Measurements from ENCODE around the gene TEX36. TPM values are rescaled to one million over a fixed set of nuclear protein-coding genes. Genes with fewer than 3 reads are reported as not detected.

Gene TEX36
- polyA plus RNA-seq, 1 donor from 2014 or later = not detected

GRCh38 chr10:125639846-125640245, 43.1 kb downstream of the TEX36 start:
- no peak overlapping the region for H3K4me2 ChIP-seq (ENCODE audit: low read length)
- H3K27ac ChIP-seq (ENCODE audit: low read length) = no peak overlapping the region
- no peaks in the 10 kb centered on the region for H3K27me3 ChIP-seq (ENCODE audit: insufficient read depth, low read depth, low read length)
- H3F3A ChIP-seq (ENCODE audit: insufficient read depth, low read length, poor library complexity, severe bottlenecking) = no peaks in the 10 kb centered on the region
- no peaks in the 10 kb centered on the region for H3K79me2 ChIP-seq (replicated peaks; ENCODE audit: insufficient read depth, low read length)
- H3K4me3 ChIP-seq (ENCODE audit: low read length) = no peak overlapping the region
- H3K36me3 ChIP-seq (ENCODE audit: insufficient read depth, low read length) = no peaks in the 10 kb centered on the region
- H3K9ac ChIP-seq (ENCODE audit: low read length) = no peak overlapping the region
- no peaks in the 10 kb centered on the region for H3K9me3 ChIP-seq (ENCODE audit: low read length)
- H2AFZ ChIP-seq (ENCODE audit: low read depth, low read length) = no peak overlapping the region
- H3K9me2 ChIP-seq (ENCODE audit: insufficient read depth, low read length) = no peaks in the 10 kb centered on the region
- TF ChIP-seq POLR2AphosphoS5 (IDR thresholded peaks at IDR 0.05) = no peak
- TF ChIP-seq CTCF (IDR thresholded peaks at IDR 0.05; ENCODE audit: poor library complexity, severe bottlenecking) = no peak
- TF ChIP-seq SMC3 (conservative IDR thresholded peaks at IDR 0.05; ENCODE audit: poor library complexity) = no peak
- no peak for TF ChIP-seq TAF1 (IDR thresholded peaks at IDR 0.05; ENCODE audit: low read depth)
- no peak for TF ChIP-seq REST (IDR thresholded peaks at IDR 0.05; ENCODE audit: borderline replicate concordance)
- no peak for TF ChIP-seq MXI1 (conservative IDR thresholded peaks at IDR 0.05; ENCODE audit: poor library complexity, severe bottlenecking)
- TF ChIP-seq EZH2 (IDR thresholded peaks at IDR 0.05; ENCODE audit: borderline replicate concordance, insufficient read depth, low read length, poor library complexity, severe bottlenecking) = no peak
- no peak for TF ChIP-seq RAD21 (conservative IDR thresholded peaks at IDR 0.05)
- TF ChIP-seq EP300 (conservative IDR thresholded peaks at IDR 0.05; ENCODE audit: poor library complexity, severe bottlenecking) = no peak
- H4K20me1 ChIP-seq (ENCODE audit: insufficient read depth) = no peaks in the 10 kb centered on the region

- no peak overlapping the region for H3K9ac ChIP-seq (ENCODE audit: low read length)
Measured at GRCh38 chr10:125638555-125638954, 44.4 kb downstream of the TEX36 start.

GRCh38 chr10:125637496-125637895, 45.5 kb downstream of the TEX36 start:
- no peak overlapping the region for H3K27ac ChIP-seq (ENCODE audit: low read length)
- H3K79me2 ChIP-seq (replicated peaks; ENCODE audit: insufficient read depth, low read length) = no peaks in the 10 kb centered on the region
- no peak overlapping the region for H3K4me2 ChIP-seq (ENCODE audit: low read length)
- no peaks in the 10 kb centered on the region for H3K27me3 ChIP-seq (ENCODE audit: insufficient read depth, low read depth, low read length)
- no peak overlapping the region for H3K4me3 ChIP-seq (ENCODE audit: low read length)
- H3K9me2 ChIP-seq (ENCODE audit: insufficient read depth, low read length) = no peaks in the 10 kb centered on the region
- H2AFZ ChIP-seq (ENCODE audit: low read depth, low read length) = no peak overlapping the region
- no peaks in the 10 kb centered on the region for H4K20me1 ChIP-seq (ENCODE audit: insufficient read depth)
- no peak overlapping the region for H3K9ac ChIP-seq (ENCODE audit: low read length)
- TF ChIP-seq RAD21 (conservative IDR thresholded peaks at IDR 0.05) = no peak
- TF ChIP-seq SMC3 (conservative IDR thresholded peaks at IDR 0.05; ENCODE audit: poor library complexity) = no peak
- no peak for TF ChIP-seq CTCF (IDR thresholded peaks at IDR 0.05; ENCODE audit: poor library complexity, severe bottlenecking)
- TF ChIP-seq EZH2 (IDR thresholded peaks at IDR 0.05; ENCODE audit: borderline replicate concordance, insufficient read depth, low read length, poor library complexity, severe bottlenecking) = no peak
- no peak for TF ChIP-seq POLR2AphosphoS5 (IDR thresholded peaks at IDR 0.05)
- TF ChIP-seq MXI1 (conservative IDR thresholded peaks at IDR 0.05; ENCODE audit: poor library complexity, severe bottlenecking) = no peak
- no peak for TF ChIP-seq REST (IDR thresholded peaks at IDR 0.05; ENCODE audit: borderline replicate concordance)
- no peak for TF ChIP-seq TAF1 (IDR thresholded peaks at IDR 0.05; ENCODE audit: low read depth)
- TF ChIP-seq EP300 (conservative IDR thresholded peaks at IDR 0.05; ENCODE audit: poor library complexity, severe bottlenecking) = no peak
- no peaks in the 10 kb centered on the region for H3K36me3 ChIP-seq (ENCODE audit: insufficient read depth, low read length)
- no peaks in the 10 kb centered on the region for H3F3A ChIP-seq (ENCODE audit: insufficient read depth, low read length, poor library complexity, severe bottlenecking)
- H3K9me3 ChIP-seq (ENCODE audit: low read length) = no peaks in the 10 kb centered on the region

More at GRCh38 chr10:125638555-125638954, 44.4 kb downstream of the TEX36 start:
- H3K79me2 ChIP-seq (replicated peaks; ENCODE audit: insufficient read depth, low read length) = no peaks in the 10 kb centered on the region
- no peak overlapping the region for H3K4me2 ChIP-seq (ENCODE audit: low read length)
- H3K4me3 ChIP-seq (ENCODE audit: low read length) = no peak overlapping the region
- H4K20me1 ChIP-seq (ENCODE audit: insufficient read depth) = no peaks in the 10 kb centered on the region
- no peaks in the 10 kb centered on the region for H3K27me3 ChIP-seq (ENCODE audit: insufficient read depth, low read depth, low read length)
- TF ChIP-seq TAF1 (IDR thresholded peaks at IDR 0.05; ENCODE audit: low read depth) = no peak
- TF ChIP-seq MXI1 (conservative IDR thresholded peaks at IDR 0.05; ENCODE audit: poor library complexity, severe bottlenecking) = no peak
- H3K36me3 ChIP-seq (ENCODE audit: insufficient read depth, low read length) = no peaks in the 10 kb centered on the region
- H3K27ac ChIP-seq (ENCODE audit: low read length) = no peak overlapping the region
- no peaks in the 10 kb centered on the region for H3K9me2 ChIP-seq (ENCODE audit: insufficient read depth, low read length)
- no peak overlapping the region for H2AFZ ChIP-seq (ENCODE audit: low read depth, low read length)
- no peaks in the 10 kb centered on the region for H3K9me3 ChIP-seq (ENCODE audit: low read length)
- H3F3A ChIP-seq (ENCODE audit: insufficient read depth, low read length, poor library complexity, severe bottlenecking) = no peaks in the 10 kb centered on the region
